ENCODE results near the gene IL6.
"Not testable (repeated sequence)": the region's sequence is repeated elsewhere in the genome, so short reads cannot be mapped to it uniquely, and the experiment has no call there.

IL6 gene

GRCh38 chr7:22726907-22727713 lies at the start of gene IL6:
TSS of gene IL6 (plus strand) at chr7:22727200. CDS start at chr7:22727263, 63 bp downstream.
- peak; percentile 66 for DNase-seq

GRCh38 chr7:22677263-22677662 lies 49.7 kb upstream of the IL6 start:
- DNase-seq = not testable (repeated sequence)

- DNase-seq = no peak
Measured at GRCh38 chr7:22677680-22678079, 49.3 kb upstream of the IL6 start.

GRCh38 chr7:22680482-22680911 lies 46.5 kb upstream of the IL6 start:
- no peak for DNase-seq

- DNase-seq = peak; percentile 76
Measured at GRCh38 chr7:22681312-22681711, 45.7 kb upstream of the IL6 start.

- DNase-seq = no peak
Measured at GRCh38 chr7:22681852-22682657, 44.9 kb upstream of the IL6 start.

GRCh38 chr7:22683379-22683778 lies 43.6 kb upstream of the IL6 start:
- no peak for DNase-seq

GRCh38 chr7:22686620-22687019 lies 40.4 kb upstream of the IL6 start:
- DNase-seq = no peak

- DNase-seq = no peak
Measured at GRCh38 chr7:22688084-22688483, 38.9 kb upstream of the IL6 start.

- not testable (repeated sequence) for DNase-seq
Measured at GRCh38 chr7:22688934-22689333, 38.1 kb upstream of the IL6 start.

GRCh38 chr7:22694597-22695207 lies 32.3 kb upstream of the IL6 start:
- DNase-seq = no peak

GRCh38 chr7:22695476-22696132 lies 31.4 kb upstream of the IL6 start:
- DNase-seq = no peak

- no peak for DNase-seq
Measured at GRCh38 chr7:22696541-22697228, 30.3 kb upstream of the IL6 start.

GRCh38 chr7:22697322-22697859 lies 29.6 kb upstream of the IL6 start:
- DNase-seq = no peak

GRCh38 chr7:22697876-22698606 lies 29.0 kb upstream of the IL6 start:
- DNase-seq = no peak

GRCh38 chr7:22698767-22699166 lies 28.2 kb upstream of the IL6 start:
- no peak for DNase-seq

- DNase-seq = no peak
Measured at GRCh38 chr7:22700559-22701002, 26.4 kb upstream of the IL6 start.

- DNase-seq = no peak
Measured at GRCh38 chr7:22702516-22702915, 24.5 kb upstream of the IL6 start.

GRCh38 chr7:22703107-22703855 lies 23.7 kb upstream of the IL6 start:
- DNase-seq = not testable (repeated sequence)

- not testable (repeated sequence) for DNase-seq
Measured at GRCh38 chr7:22703978-22704610, 22.9 kb upstream of the IL6 start.
